ENCODE results near the gene CCM2L.

The CCM2L gene

DNA sequence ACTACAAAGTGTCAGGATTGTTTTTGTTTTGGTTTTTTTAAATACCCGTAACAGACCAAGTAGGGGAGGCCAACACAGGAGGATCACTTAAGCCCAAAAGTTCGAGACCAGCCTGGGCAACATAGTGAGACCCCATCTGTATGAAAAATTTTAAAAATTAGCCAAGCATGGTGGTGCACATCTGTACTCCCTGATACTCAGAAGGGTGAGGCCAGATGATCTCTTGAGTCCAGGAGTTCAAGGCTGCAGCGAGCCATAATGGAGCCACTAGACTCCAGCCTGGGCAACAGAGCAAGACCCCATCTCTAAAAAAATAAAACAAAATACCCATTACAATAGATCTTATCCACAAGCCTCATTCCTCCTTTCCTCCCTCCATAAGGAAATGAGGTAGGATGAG is 70.5 kb downstream of the CCM2L start:
- in situ Hi-C loops (cut with HindIII; ENCODE audit: low sequenced_read_pairs), result loop anchor here (5.0 to 10.0 kb wide), 8 partner anchors 56 to 216 kb away; no protein-coding TSS in a partner anchor

Measured in endothelial cell of hepatic sinusoid (primary cell).